GM12875 (cell line): ENCODE data around the gene IGFL1.

Experiments used
- H3K4me3 ChIP-seq: one replicate; pipeline ENCODE4 v1.5.1; 2011; ENCODE audit warnings: low read depth, low read length, control low read depth
- CTCF ChIP-seq: IDR thresholded peaks from 2 replicates; pipeline ENCODE4 v1.5.1; 2011; ENCODE audit warnings: low read depth, mild to moderate bottlenecking, control low read depth, inconsistent platforms, low read length, moderate library complexity, borderline replicate concordance; ENCODE audit not compliant: insufficient read depth

The IGFL1 gene

GRCh38 chr19:46196410-46197124 lies 33.0 kb upstream of the IGFL1 start:
- no peak for TF ChIP-seq CTCF
- H3K4me3 ChIP-seq: no peak overlapping the region

- no peak for TF ChIP-seq CTCF
These were observed 32.0 kb upstream of the IGFL1 start for GRCh38 chr19:46197314-46198070.

GRCh38 chr19:46198756-46199155 lies 30.8 kb upstream of the IGFL1 start:
- no peak for TF ChIP-seq CTCF
- no peak overlapping the region for H3K4me3 ChIP-seq

More at GRCh38 chr19:46197314-46198070, 32.0 kb upstream of the IGFL1 start:
- H3K4me3 ChIP-seq: no peak overlapping the region

GRCh38 chr19:46201454-46202310 lies 27.9 kb upstream of the IGFL1 start:
- TF ChIP-seq CTCF: no peak
- H3K4me3 ChIP-seq: no peak overlapping the region

- TF ChIP-seq CTCF: no peak
- H3K4me3 ChIP-seq: no peak overlapping the region
These were observed 27.1 kb upstream of the IGFL1 start for GRCh38 chr19:46202426-46202825.

- H3K4me3 ChIP-seq: no peak overlapping the region
- no peak for TF ChIP-seq CTCF
These were observed 26.4 kb upstream of the IGFL1 start for GRCh38 chr19:46202872-46203860.
